Measurements from ENCODE around the gene TCN1.

DNA sequence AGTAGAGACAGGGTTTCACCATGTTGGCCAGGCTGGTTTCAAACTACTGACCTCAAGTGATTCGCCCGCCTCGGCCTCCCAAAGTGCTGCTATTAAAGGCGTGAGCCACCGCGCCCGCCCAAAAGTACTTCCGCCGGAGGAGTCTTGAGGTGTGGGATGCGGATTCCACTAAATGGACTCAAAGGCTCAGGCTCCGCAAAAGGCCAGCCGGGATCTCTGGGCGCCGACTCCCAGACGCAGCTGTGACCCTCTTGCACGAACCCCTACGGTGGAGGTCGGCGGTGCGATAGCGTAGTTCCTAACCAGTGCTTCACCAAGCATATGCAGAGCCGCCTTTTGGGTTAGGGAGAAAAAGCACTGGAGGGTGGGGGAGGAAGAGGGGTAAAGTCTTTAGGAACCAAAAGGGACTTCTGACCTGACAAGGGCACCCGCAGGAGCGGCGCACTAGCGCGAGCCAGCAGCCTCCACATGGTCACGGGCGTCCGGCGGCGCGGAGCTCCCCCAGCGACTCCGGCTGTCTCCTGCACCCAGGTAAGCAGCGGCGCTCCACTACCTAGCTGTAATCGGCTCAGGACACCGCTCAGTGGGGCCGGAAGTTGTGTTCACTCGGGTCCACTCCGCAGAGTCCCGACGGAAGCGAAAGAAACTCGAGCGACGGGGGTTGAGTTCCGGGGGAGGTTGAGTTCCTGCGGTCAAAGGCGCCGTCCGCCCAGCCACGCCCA, 55.9 kb downstream of the TCN1 start, which contains the start of gene MRPL16:
- TF ChIP-seq POLR2AphosphoS5 (IDR thresholded peaks at IDR 0.05; ENCODE audit: low read depth, low read length) (peak; percentile 93), TAF1 (IDR thresholded peaks at IDR 0.05; ENCODE audit: borderline replicate concordance, insufficient read depth, low read length) (peak; percentile 99)
- TF ChIP-seq, protein P1, sequence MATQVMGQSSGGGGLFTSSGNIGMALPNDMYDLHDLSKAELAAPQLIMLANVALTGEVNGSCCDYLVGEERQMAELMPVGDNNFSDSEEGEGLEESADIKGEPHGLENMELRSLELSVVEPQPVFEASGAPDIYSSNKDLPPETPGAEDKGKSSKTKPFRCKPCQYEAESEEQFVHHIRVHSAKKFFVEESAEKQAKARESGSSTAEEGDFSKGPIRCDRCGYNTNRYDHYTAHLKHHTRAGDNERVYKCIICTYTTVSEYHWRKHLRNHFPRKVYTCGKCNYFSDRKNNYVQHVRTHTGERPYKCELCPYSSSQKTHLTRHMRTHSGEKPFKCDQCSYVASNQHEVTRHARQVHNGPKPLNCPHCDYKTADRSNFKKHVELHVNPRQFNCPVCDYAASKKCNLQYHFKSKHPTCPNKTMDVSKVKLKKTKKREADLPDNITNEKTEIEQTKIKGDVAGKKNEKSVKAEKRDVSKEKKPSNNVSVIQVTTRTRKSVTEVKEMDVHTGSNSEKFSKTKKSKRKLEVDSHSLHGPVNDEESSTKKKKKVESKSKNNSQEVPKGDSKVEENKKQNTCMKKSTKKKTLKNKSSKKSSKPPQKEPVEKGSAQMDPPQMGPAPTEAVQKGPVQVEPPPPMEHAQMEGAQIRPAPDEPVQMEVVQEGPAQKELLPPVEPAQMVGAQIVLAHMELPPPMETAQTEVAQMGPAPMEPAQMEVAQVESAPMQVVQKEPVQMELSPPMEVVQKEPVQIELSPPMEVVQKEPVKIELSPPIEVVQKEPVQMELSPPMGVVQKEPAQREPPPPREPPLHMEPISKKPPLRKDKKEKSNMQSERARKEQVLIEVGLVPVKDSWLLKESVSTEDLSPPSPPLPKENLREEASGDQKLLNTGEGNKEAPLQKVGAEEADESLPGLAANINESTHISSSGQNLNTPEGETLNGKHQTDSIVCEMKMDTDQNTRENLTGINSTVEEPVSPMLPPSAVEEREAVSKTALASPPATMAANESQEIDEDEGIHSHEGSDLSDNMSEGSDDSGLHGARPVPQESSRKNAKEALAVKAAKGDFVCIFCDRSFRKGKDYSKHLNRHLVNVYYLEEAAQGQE (IDR thresholded peaks at IDR 0.05; ENCODE audit: insufficient read depth in 1 of 2, low read depth in 2 of 2, low read length in 2 of 2): peak in 1 of 2 experiments; percentile 78; a peak in 2 of 4 replicates
